HG03103 (cell line): ENCODE results near the gene SYCP3.
"Not testable (repeated sequence)": the region's sequence is repeated elsewhere in the genome, so short reads cannot be mapped to it uniquely, and the experiment has no call there.

ENCODE experiments used
- ATAC-seq: cut with Tn5 transposase; IDR thresholded peaks from one replicate; pipeline ENCODE4 v1.9.1; 2021; ENCODE audit warnings: low read depth; ENCODE audit not compliant: unreplicated experiment

The SYCP3 gene

GRCh38 chr12:101685092-101685491 lies 54.2 kb downstream of the SYCP3 start:
- no peak for ATAC-seq

DNA sequence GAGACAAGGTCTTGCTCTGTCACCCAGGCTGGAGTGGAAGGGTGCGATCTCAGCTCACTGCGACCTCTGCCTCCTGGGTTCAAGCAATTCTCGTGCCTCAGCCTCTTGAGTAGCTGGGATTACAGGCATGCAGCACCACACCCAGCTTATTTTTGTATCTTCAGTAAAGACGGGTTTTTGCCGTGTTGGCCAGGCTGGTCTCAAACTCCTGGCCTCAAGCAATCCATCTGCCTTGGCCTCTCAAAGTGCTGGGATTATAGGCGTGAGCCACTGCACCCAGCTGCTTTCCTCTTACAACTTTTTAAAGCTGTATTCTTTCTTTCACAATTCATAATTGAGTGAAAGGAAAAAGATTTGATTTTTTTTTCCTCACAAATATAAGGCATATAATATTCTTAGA lies 57.6 kb downstream of the SYCP3 start:
- not testable (repeated sequence) for ATAC-seq

GRCh38 chr12:101680647-101681046 lies 58.6 kb downstream of the SYCP3 start:
- ATAC-seq, result no peak

- ATAC-seq, result no peak
Observed at GRCh38 chr12:101680240-101680639, 59.0 kb downstream of the SYCP3 start.
